CD14-positive monocyte (primary cell): ENCODE data around the gene SPARC. TPM values are rescaled to one million over a fixed set of nuclear protein-coding genes. Genes with fewer than 3 reads are reported as not detected.

Experiments used
- DNase-seq, 3 donors: peaks; one replicate each; pipeline ENCODE4 v3.0.0-alpha.2; 2011 to 2022
- H2AFZ ChIP-seq: 2 replicates; pipeline ENCODE4 v1.6.0; 2012; ENCODE audit warnings: mild to moderate bottlenecking, low read depth, low read length, inconsistent platforms; ENCODE audit not compliant: insufficient read depth, poor library complexity, severe bottlenecking
- H3K27ac ChIP-seq, 2 donors: 1 replicate in 1 of 2; 2 replicates in 1 of 2; pipeline ENCODE4 v1.5.1; 2012 to 2013; ENCODE audit warnings: low read length in 2 of 2, control low read depth in 1 of 2, inconsistent platforms in 1 of 2, low read depth in 1 of 2, mild to moderate bottlenecking in 1 of 2
- H3K27me3 ChIP-seq, 2 donors: one replicate each; pipeline versions ENCODE4 v1.6.0 to v1.6.1; 2011 to 2013; ENCODE audit warnings: low read length in 2 of 2; ENCODE audit not compliant: control insufficient read depth in 2 of 2, insufficient read depth in 2 of 2
- H3K36me3 ChIP-seq, 2 donors: replicated peaks in 1 of 2; 1 replicate in 1 of 2; 2 replicates in 1 of 2; pipeline versions ENCODE4 v1.5.1 to v1.6.1; 2012 to 2013; ENCODE audit warnings: low read length in 2 of 2, control low read depth in 1 of 2, inconsistent platforms in 1 of 2, mild to moderate bottlenecking in 1 of 2; ENCODE audit not compliant: insufficient read depth in 2 of 2, control insufficient read depth in 1 of 2
- H3K4me1 ChIP-seq, 2 donors: 1 replicate in 1 of 2; 2 replicates in 1 of 2; pipeline versions ENCODE4 v1.5.1 to v1.6.1; 2012 to 2013; ENCODE audit warnings: low read length in 2 of 2, control low read depth in 1 of 2, inconsistent platforms in 1 of 2, mild to moderate bottlenecking in 1 of 2, moderate library complexity in 1 of 2; ENCODE audit not compliant: insufficient read depth in 2 of 2, control insufficient read depth in 1 of 2
- H3K4me2 ChIP-seq: replicated peaks from 2 replicates; pipeline ENCODE3; 2012; ENCODE audit warnings: low read length, moderate library complexity, mild to moderate bottlenecking; ENCODE audit not compliant: poor library complexity, severe bottlenecking; ENCODE audit errors: extremely low read depth
- H3K4me3 ChIP-seq, 3 experiments: fragments of 200-600 bp in 1 of 3; sonication (generic) in 1 of 3; replicated peaks in 1 of 3; 1 replicate in 2 of 3; 2 replicates in 1 of 3; pipeline ENCODE4 v1.5.1; 2011 to 2013; ENCODE audit warnings: low read length in 3 of 3, mild to moderate bottlenecking in 3 of 3, control low read depth in 2 of 3, low read depth in 2 of 3, inconsistent platforms in 1 of 3, moderate library complexity in 1 of 3
- H3K79me2 ChIP-seq: 2 replicates; pipeline ENCODE4 v1.6.0; 2012; ENCODE audit warnings: mild to moderate bottlenecking, control low read depth, inconsistent platforms, low read length, moderate library complexity; ENCODE audit not compliant: insufficient read depth
- H3K9ac ChIP-seq: 2 replicates; pipeline ENCODE4 v1.6.0; 2017; ENCODE audit warnings: low read length, mild to moderate bottlenecking; ENCODE audit not compliant: insufficient read depth, poor library complexity, severe bottlenecking
- H3K9me3 ChIP-seq, 2 donors: replicated peaks in 1 of 2; 1 replicate in 1 of 2; 2 replicates in 1 of 2; pipeline versions ENCODE4 v1.5.1 to v1.6.1; 2012 to 2013; ENCODE audit warnings: low read length in 2 of 2, control low read depth in 1 of 2; ENCODE audit not compliant: control insufficient read depth in 1 of 2, insufficient read depth in 1 of 2
- H4K20me1 ChIP-seq: 2 replicates; pipeline ENCODE4 v1.6.0; 2012; ENCODE audit warnings: mild to moderate bottlenecking, low read length, control low read depth, moderate library complexity; ENCODE audit not compliant: insufficient read depth
- H3K27ac Mint-ChIP-seq, 7 donors: one replicate each; pipeline ENCODE4 v1.8.0; 2020; ENCODE audit warnings: mild to moderate bottlenecking in 7 of 7, mixed read lengths in 7 of 7, moderate library complexity in 6 of 7, inconsistent platforms in 2 of 7
- H3K27me3 Mint-ChIP-seq, 3 donors: one replicate each; pipeline ENCODE4 v1.8.0; 2021 to 2022; ENCODE audit warnings: low read depth in 3 of 3, mild to moderate bottlenecking in 3 of 3, mixed read lengths in 3 of 3, moderate library complexity in 3 of 3, inconsistent platforms in 1 of 3
- H3K36me3 Mint-ChIP-seq, 2 donors: one replicate each; pipeline ENCODE4 v1.8.0; 2020; ENCODE audit warnings: mixed read lengths in 2 of 2, inconsistent platforms in 1 of 2, mild to moderate bottlenecking in 1 of 2
- H3K4me1 Mint-ChIP-seq: one replicate; pipeline ENCODE4 v1.8.0; 2020; ENCODE audit warnings: mild to moderate bottlenecking, mixed read lengths
- H3K4me3 Mint-ChIP-seq, 2 donors: one replicate each; pipeline ENCODE4 v1.8.0; 2020; ENCODE audit warnings: mild to moderate bottlenecking in 2 of 2, mixed read lengths in 2 of 2, moderate library complexity in 1 of 2
- H3K9me3 Mint-ChIP-seq, 7 donors: one replicate each; pipeline ENCODE4 v1.8.0; 2020 to 2022; ENCODE audit warnings: mixed read lengths in 7 of 7, mild to moderate bottlenecking in 6 of 7, moderate library complexity in 6 of 7, inconsistent platforms in 2 of 7
- CTCF ChIP-seq: fragments of 200-600 bp; IDR thresholded peaks from one replicate; pipeline ENCODE4 v1.8.0; 2022; ENCODE audit warnings: antibody characterized with exemption, mild to moderate bottlenecking
- WGBS: methylation state at CpG from one replicate; pipeline ENCODE4 v1.1.5; 2013; ENCODE audit warnings: missing lambda C conversion rate; ENCODE audit not compliant: insufficient coverage; 5-methylcytosine and 5-hydroxymethylcytosine counted together
- intact Hi-C, 2 donors: fragments of 100-400 bp; cut with micrococcal nuclease; formaldehyde crosslinking; loops; one replicate each; pipeline versions ENCODE4 v1.15.0 to v1.15.1; 2023
- polyA plus RNA-seq, 3 donors: library from polyadenylated mRNA; depleted of rRNA in 1 of 3; unstranded in 2 of 3; stranded (reverse) in 1 of 3; fragments of 300-500 nt in 2 of 3; fragments of >200 nt in 1 of 3; fragmentation: Illumina TruSeq in 2 of 3; gene quantifications; 1 replicate in 2 of 3; 2 replicates in 1 of 3; pipeline ENCODE4 v1.2.3, GENCODE V29; 2012 to 2021

Gene SPARC
- polyA plus RNA-seq, 3 donors = 3.0 to 19.7 (median 10.7) TPM

- H3K27me3 Mint-ChIP-seq = peaks cover 4 to 15% (median 7%) of the 10 kb centered on the region in 3 donors
- H3K9ac ChIP-seq = no peak overlapping the region
Measured at GRCh38 chr5:151684690-151685361, 1.9 kb downstream of the SPARC start.

GRCh38 chr5:151683986-151684588 is 2.6 kb downstream of the SPARC start:
- Histone ChIP-seq H3K4me3 (no peak overlapping the region), H3K79me2 (no peaks in the 10 kb centered on the region), H2AFZ (no peak overlapping the region), H3K4me1 (peaks cover 43 to 49% of the 10 kb centered on the region in 2 donors), H4K20me1 (no peaks in the 10 kb centered on the region), H3K4me2 (peak overlapping the region; percentile 9), H3K9ac (no peak overlapping the region), H3K27me3 (no peaks in the 10 kb centered on the region), H3K27ac (no peak overlapping the region), H3K36me3 (no peaks in the 10 kb centered on the region), H3K9me3 (no peaks in the 10 kb centered on the region)
- Mint-ChIP-seq H3K36me3 (no peaks in the 10 kb centered on the region), H3K4me1 (peaks cover 60% of the 10 kb centered on the region), H3K9me3 (peaks cover 0 to 5% (median 0%) of the 10 kb centered on the region in 7 donors), H3K27me3 (peaks cover 4 to 15% (median 7%) of the 10 kb centered on the region in 3 donors), H3K27ac (no peak overlapping the region), H3K4me3 (no peak overlapping the region)
- no CpG with 5 or more reads among the region's 2 CpGs for WGBS
- TF ChIP-seq CTCF = no peak
- intact Hi-C loops = no loop called here
- peak in 2 of 3 donors; percentile 25 to 38 for DNase-seq

More at GRCh38 chr5:151684690-151685361, 1.9 kb downstream of the SPARC start:
- Mint-ChIP-seq H3K9me3 (peaks cover 0 to 5% (median 0%) of the 10 kb centered on the region in 7 donors), H3K4me1 (peaks cover 60% of the 10 kb centered on the region), H3K27ac (peak overlapping the region in 3 of 7 donors; percentile 27 to 50 (median 41)), H3K36me3 (no peaks in the 10 kb centered on the region), H3K4me3 (no peak overlapping the region)
- WGBS = 64% methylated on average over 4 of the region's 8 CpGs
- Histone ChIP-seq H3K4me2 (no peak overlapping the region), H3K4me3 (no peak overlapping the region), H3K36me3 (no peaks in the 10 kb centered on the region), H2AFZ (no peak overlapping the region), H4K20me1 (no peaks in the 10 kb centered on the region), H3K9me3 (no peaks in the 10 kb centered on the region), H3K27ac (no peak overlapping the region), H3K27me3 (no peaks in the 10 kb centered on the region), H3K79me2 (no peaks in the 10 kb centered on the region), H3K4me1 (peaks cover 43 to 49% of the 10 kb centered on the region in 2 donors)
- TF ChIP-seq CTCF = peak; percentile 41
- DNase-seq = no peak
- intact Hi-C loops = no loop called here
